Glutamatergic neuron (in vitro differentiated cells): Measurements from ENCODE around the gene OGG1. TPM values are rescaled to one million over a fixed set of nuclear protein-coding genes. Genes with fewer than 3 reads are reported as not detected.

Experiments used
- DNase-seq: peaks from one replicate; pipeline ENCODE4 v3.0.0; 2022
- H3K27ac Mint-ChIP-seq: one replicate; pipeline ENCODE4 v1.8.0; 2020; ENCODE audit warnings: mild to moderate bottlenecking, mixed read lengths, inconsistent platforms; ENCODE audit not compliant: unreplicated experiment
- H3K27me3 Mint-ChIP-seq: one replicate; pipeline ENCODE4 v1.8.0; 2020; ENCODE audit warnings: mild to moderate bottlenecking, moderate library complexity, mixed read lengths, inconsistent platforms; ENCODE audit not compliant: unreplicated experiment
- H3K36me3 Mint-ChIP-seq: one replicate; pipeline ENCODE4 v1.8.0; 2020; ENCODE audit warnings: mild to moderate bottlenecking, mixed read lengths, inconsistent platforms; ENCODE audit not compliant: unreplicated experiment
- H3K4me1 Mint-ChIP-seq: one replicate; pipeline ENCODE4 v1.8.0; 2020; ENCODE audit warnings: mild to moderate bottlenecking, low read depth, mixed read lengths, inconsistent platforms; ENCODE audit not compliant: unreplicated experiment
- H3K4me3 Mint-ChIP-seq: one replicate; pipeline ENCODE4 v1.8.0; 2020; ENCODE audit warnings: mild to moderate bottlenecking, mixed read lengths, inconsistent platforms; ENCODE audit not compliant: unreplicated experiment
- H3K9me3 Mint-ChIP-seq: one replicate; pipeline ENCODE4 v1.8.0; 2020; ENCODE audit warnings: mild to moderate bottlenecking, moderate library complexity, mixed read lengths, inconsistent platforms; ENCODE audit not compliant: unreplicated experiment
- CTCF ChIP-seq: fragments of 200-600 bp; sonication (generic); IDR thresholded peaks from one replicate; pipeline ENCODE4 v1.5.0; 2021; ENCODE audit not compliant: partially characterized antibody, unreplicated experiment
- total RNA-seq: library from RNA; stranded (reverse); fragmentation: NEBNext Ultra II Directional; extraction: Animal tissue kit (Norgen Biotek cat#: 25700); gene quantifications from one replicate; pipeline ENCODE4 v1.2.1, GENCODE V29; 2021; ENCODE audit not compliant: unreplicated experiment

The OGG1 gene
- total RNA-seq, 1 donor from 2014 or later, result 76.5 TPM

GRCh38 chr3:9757427-9757826 lies 7.7 kb downstream of the OGG1 start:
- peaks cover 5% of the 10 kb centered on the region for H3K9me3 Mint-ChIP-seq

GRCh38 chr3:9760779-9761505 lies 11.2 kb downstream of the OGG1 start:
- H3K27ac Mint-ChIP-seq, result no peak overlapping the region
- no peak overlapping the region for H3K4me3 Mint-ChIP-seq
- H3K9me3 Mint-ChIP-seq, result peaks cover 5% of the 10 kb centered on the region
- DNase-seq, result no peak
- TF ChIP-seq CTCF, result no peak
- H3K4me1 Mint-ChIP-seq, result no peaks in the 10 kb centered on the region
- H3K27me3 Mint-ChIP-seq, result no peaks in the 10 kb centered on the region
- peaks cover 5% of the 10 kb centered on the region for H3K36me3 Mint-ChIP-seq

More at GRCh38 chr3:9757427-9757826, 7.7 kb downstream of the OGG1 start:
- H3K27ac Mint-ChIP-seq, result no peak overlapping the region
- H3K36me3 Mint-ChIP-seq, result peaks cover 5% of the 10 kb centered on the region
- H3K4me3 Mint-ChIP-seq, result no peak overlapping the region
- no peak for DNase-seq
- no peaks in the 10 kb centered on the region for H3K4me1 Mint-ChIP-seq
- peaks cover 2% of the 10 kb centered on the region for H3K27me3 Mint-ChIP-seq
- no peak for TF ChIP-seq CTCF

- no peak for TF ChIP-seq CTCF
- no peak for DNase-seq
- no peak overlapping the region for H3K27ac Mint-ChIP-seq
- no peaks in the 10 kb centered on the region for H3K27me3 Mint-ChIP-seq
- H3K4me3 Mint-ChIP-seq, result no peak overlapping the region
- H3K36me3 Mint-ChIP-seq, result peaks cover 5% of the 10 kb centered on the region
- H3K9me3 Mint-ChIP-seq, result peaks cover 5% of the 10 kb centered on the region
- no peaks in the 10 kb centered on the region for H3K4me1 Mint-ChIP-seq
Measured at GRCh38 chr3:9761919-9762318, 12.2 kb downstream of the OGG1 start.

DNA sequence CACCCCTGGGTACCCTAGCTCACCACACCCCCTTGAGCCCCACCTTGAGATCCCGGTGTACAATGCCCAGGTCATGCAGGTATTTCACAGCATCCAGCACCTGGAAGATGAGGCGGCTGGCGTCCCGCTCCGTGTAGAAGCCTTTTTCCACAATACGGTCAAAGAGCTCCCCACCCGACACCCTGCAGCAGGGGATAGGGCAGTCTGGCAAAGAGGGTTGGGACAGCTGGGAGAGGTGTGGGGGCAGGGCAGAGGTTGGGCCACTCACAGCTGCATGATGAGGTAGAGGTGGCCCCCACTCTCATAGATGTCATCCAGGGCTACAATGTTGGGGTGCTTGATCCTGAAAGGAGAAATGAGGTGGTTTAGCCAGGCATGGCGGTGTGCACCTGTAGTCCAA lies 13.1 kb downstream of the OGG1 start:
- H3K36me3 Mint-ChIP-seq, result peaks cover 5% of the 10 kb centered on the region
- no peak overlapping the region for H3K4me3 Mint-ChIP-seq
- no peak for TF ChIP-seq CTCF
- H3K4me1 Mint-ChIP-seq, result peaks cover 4% of the 10 kb centered on the region
- H3K27me3 Mint-ChIP-seq, result peaks cover 5% of the 10 kb centered on the region
- H3K9me3 Mint-ChIP-seq, result peaks cover 5% of the 10 kb centered on the region
- DNase-seq, result no peak
- no peak overlapping the region for H3K27ac Mint-ChIP-seq

GRCh38 chr3:9765865-9766264 lies 16.1 kb downstream of the OGG1 start:
- no peak for DNase-seq
- TF ChIP-seq CTCF, result no peak
- peaks cover 12% of the 10 kb centered on the region for H3K4me1 Mint-ChIP-seq
- peaks cover 11% of the 10 kb centered on the region for H3K27me3 Mint-ChIP-seq
- H3K4me3 Mint-ChIP-seq, result no peak overlapping the region
- H3K9me3 Mint-ChIP-seq, result peaks cover 6% of the 10 kb centered on the region
- H3K36me3 Mint-ChIP-seq, result no peaks in the 10 kb centered on the region
- no peak overlapping the region for H3K27ac Mint-ChIP-seq
